NCI-H2227 treated with DMSO at 0.1 percent for 48 hours (cell line): ENCODE results near the gene TYW3.
"Not testable (repeated sequence)": the region's sequence is repeated elsewhere in the genome, so short reads cannot be mapped to it uniquely, and the experiment has no call there.

ENCODE experiments used
- DNase-seq: peaks from one replicate; lab custom pipeline; 2025; lab: John Stamatoyannopoulos, UW

Gene TYW3

DNA sequence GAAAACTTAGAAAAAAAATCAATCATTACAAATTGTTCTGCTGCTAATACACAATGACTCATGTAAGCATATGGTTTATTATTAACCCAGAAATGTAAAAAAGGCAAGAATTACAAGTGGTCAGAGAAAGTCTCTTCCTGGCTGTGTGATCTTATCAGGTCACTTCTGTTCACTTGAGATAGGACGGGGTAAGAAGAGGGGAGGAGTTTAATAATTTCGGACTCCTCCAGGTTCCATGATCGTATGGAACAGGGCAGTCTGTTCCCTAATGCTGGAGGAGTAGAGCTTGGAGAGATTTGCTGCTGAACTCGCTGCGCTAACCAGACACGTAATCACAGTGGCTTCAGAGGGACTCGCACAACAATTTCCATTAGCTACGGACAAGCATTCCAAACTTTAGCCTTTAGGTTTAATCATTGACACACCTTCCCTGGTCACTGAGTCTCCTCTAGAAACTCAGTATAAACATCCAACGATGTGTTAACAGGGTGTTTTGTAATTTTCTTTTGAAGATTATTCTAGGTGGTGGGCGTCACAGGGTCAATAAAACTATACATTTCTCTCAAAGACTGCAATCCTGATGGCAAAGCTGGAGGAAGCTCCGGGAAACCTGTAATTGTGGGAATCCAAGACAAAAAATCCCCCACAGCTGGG, 1.4 kb upstream of the TYW3 start:
- no peak for DNase-seq

- DNase-seq: not testable (repeated sequence)
These were observed 643 bp upstream of the TYW3 start for GRCh38 chr1:74732071-74732946.

DNA sequence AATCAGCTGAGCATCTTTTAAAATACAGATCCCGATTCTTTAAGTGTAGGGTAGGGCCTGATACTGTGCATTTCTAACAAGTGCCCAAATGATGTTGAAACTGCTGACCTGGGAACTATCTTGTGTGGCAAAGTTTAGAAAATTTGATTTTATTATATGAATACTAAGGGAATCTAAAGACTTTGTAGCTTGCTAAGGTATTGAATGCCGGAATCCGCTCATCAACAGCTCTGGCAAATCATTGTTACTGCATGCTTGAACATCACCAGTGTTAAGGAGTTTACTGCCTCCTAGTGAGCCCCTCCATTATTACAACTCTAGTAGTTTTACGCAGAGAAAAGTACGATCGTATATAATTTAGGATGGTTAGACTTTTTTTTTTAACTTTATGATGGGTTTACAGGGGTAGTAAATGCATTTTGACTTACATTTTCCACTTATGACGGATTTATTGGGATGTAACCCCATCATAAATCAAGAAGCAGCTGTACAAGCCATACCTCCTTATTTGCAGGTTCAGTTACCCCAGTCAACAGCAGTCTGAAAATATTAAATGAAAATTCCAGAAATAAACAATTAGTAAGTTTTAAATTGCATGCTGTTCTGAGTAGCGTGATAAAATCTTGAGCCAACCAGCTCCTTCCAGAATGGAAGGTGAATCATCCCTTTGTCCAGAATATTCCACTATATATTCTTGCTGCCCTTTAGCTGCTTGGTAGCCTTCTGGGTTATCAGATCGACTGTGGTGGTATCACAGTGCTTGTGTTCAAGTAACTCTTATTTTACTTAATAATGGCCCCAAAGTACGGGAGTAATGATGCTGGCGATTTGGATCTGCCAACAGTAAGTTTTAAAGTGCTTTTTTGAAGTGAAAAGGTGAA, 892 bp downstream of the TYW3 start:
- DNase-seq: peak; percentile 71

DNA sequence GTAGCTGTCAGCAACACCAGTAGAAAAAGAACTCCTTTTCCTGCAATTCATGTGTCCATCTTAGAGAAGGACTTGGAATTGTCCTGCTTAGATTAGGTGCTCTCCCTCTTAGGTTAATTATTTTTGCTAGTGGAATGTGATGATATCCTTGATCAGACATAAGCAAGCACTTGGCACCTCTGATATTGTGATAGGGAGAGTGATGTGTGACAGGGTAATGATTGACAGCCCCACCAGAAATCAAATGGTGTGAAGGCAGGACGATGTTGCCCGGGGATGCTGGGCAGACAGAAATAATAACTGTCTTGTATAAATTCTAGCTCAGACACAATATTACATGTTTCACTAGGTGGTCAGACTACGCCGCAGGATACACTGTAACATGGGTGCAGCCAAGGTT, 4.4 kb downstream of the TYW3 start:
- DNase-seq: no peak

DNA sequence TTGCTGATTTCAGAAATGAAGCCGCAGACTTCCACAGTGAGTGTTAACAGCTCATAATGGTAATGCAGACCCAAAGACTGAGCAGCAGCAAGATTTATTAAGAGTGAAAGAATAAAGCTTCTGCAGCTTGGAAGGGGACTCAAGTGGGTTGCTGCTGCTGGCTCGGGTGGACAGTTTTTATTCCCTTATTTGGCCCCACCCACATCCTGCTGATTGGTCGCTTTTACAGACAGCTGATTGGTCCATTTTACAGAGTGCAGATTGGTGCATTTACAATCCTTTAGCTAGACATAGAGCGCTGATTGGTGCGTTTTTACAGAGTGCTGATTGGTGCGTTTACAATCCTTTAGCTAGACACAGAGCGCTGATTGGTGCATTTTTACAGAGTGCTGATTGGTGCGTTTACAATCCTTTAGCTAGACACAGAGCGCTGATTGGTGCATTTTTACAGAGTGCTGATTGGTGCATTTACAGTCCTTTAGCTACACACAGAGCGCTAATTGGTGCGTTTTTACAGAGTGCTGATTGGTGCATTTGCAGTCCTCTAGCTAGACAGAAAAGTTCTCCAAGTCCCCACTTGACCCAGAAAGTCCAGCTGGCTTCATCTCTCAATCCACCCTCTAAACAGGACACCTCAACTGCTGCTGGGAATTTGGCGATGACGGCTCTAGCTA, 7.5 kb downstream of the TYW3 start:
- DNase-seq: not testable (repeated sequence)

DNA sequence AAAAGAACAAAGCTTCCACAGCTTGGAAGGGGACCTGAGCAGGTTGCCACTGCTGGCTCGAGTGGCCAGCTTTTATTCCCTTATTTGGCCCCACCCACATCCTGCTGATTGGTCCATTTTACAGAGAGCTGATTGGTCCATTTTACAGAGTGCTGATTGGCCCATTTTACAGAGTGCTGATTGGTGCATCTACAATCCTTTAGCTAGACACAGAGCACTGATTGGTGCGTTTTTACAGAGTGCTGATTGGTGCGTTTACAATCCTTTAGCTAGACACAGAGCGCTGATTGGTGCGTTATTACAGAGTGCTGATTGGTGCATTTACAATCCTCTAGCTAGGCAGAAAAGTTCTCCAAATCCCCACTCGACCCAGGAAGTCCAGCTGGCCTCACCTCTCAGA, 12.3 kb downstream of the TYW3 start:
- DNase-seq: not testable (repeated sequence)

DNA sequence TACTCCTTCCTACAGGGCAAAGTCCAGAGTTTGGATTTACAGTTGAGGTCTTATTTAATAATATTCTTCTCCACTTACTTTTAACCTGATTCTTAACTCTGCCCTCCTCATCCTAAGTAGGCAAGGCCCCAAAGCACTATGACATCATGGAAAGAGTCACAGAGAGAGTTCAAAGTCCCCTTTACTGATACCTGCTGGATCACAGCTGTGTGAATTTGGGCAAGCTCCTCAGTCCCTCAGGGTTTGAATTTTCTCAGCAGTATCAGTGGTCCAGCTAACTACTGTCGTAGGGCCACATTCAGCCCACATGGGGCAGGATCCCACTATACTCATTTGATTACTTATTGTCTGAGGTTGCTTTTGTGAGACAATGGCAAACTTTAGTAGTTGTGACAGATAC, 16.0 kb downstream of the TYW3 start:
- no peak for DNase-seq

- DNase-seq: no peak
These were observed 20.2 kb downstream of the TYW3 start for GRCh38 chr1:74753104-74753503.

GRCh38 chr1:74755475-74755874, 22.5 kb downstream of the TYW3 start:
- no peak for DNase-seq

GRCh38 chr1:74756650-74757049, 23.7 kb downstream of the TYW3 start:
- DNase-seq: not testable (repeated sequence)

DNA sequence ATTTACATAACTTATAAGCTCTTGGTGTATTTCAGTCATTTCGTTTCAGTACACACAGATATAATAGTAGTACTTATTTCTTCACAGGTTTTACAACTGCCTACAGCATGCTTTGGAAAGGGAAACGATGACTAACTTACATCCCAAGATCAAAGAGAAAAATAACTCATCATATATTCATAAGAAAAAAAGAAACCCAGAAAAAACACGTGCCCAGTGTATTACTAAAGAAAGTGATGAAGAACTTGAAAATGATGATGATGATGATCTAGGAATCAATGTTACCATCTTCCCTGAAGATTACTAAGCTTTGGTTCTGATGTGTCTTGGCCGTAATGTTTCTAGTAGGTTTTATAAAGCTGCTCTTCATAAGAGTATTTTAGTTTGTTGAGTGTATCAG, 30.9 kb downstream of the TYW3 start:
- DNase-seq: no peak

GRCh38 chr1:74766579-74766978, 33.6 kb downstream of the TYW3 start:
- no peak for DNase-seq

- DNase-seq: no peak
These were observed 34.5 kb downstream of the TYW3 start for GRCh38 chr1:74767490-74767889.

- peak; percentile 46 for DNase-seq
These were observed 39.1 kb downstream of the TYW3 start for GRCh38 chr1:74771913-74772515.

GRCh38 chr1:74772945-74773344, 40.0 kb downstream of the TYW3 start:
- no peak for DNase-seq

DNA sequence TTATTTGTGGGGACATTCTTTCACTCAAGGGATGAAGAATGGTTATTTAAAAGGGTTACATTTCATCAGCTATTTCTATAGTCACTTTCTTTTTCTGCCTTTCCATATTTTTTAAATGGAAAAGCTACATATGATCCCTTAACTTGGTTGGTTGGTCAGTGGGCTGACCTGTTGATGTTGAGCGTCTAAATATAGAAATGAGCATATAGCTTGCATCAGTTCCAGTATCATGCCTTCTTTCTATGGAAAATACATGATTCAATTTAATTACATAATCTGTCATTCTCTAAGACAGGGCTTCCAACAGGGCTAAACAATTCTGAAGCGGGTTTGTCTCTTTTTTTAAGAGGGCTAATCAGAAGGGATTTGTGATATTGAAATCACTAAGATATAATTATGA, 40.6 kb downstream of the TYW3 start:
- DNase-seq: no peak

GRCh38 chr1:74775735-74776134, 42.8 kb downstream of the TYW3 start:
- DNase-seq: no peak

- no peak for DNase-seq
These were observed 44.6 kb downstream of the TYW3 start for GRCh38 chr1:74777525-74777924.

- DNase-seq: no peak
These were observed 46.8 kb downstream of the TYW3 start for GRCh38 chr1:74779750-74780149.

GRCh38 chr1:74780594-74780993, 47.6 kb downstream of the TYW3 start:
- no peak for DNase-seq

DNA sequence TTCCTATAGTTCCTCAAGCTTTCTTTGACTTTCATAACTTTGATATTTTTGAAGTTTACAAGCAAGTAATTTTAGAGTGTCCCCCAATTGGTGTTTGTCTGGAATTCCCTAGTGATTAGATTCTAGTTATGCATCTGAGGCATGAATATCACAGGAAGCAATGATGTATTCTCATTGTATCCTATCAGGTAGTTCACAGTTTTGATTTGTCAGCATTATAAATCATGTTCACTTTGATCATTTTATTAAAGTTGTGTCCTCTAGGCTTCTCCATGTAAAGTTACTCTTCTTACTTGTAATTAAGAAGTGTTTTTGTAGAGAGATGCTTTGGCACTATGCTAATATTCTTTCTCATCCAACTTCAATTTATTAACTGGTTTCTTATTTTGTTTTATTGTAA, 53.0 kb downstream of the TYW3 start:
- DNase-seq: no peak

DNA sequence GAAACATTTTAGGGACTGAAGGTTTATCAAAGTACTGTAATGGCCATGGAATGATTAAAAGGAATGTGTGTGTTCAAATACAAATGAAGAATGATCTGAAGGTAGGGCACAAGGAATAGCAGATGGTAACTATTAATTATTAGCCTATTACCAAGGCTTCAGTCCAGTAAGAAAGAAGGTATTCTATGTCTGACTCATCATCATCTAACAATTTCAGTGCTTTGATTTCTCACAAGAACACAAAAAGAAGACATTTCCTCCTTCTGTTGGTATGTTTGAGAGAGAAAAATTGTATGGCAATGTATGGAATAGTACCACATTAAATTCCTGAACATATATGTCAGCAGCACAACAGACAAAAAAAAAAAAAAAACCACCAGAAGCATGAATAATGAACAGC, 57.5 kb downstream of the TYW3 start:
- no peak for DNase-seq
